Astrocyte of the spinal cord (primary cell): Measurements from ENCODE around the gene RAB13.
A peak's percentile ranks its signal among the peaks of the same experiment; 100 is the strongest.
"Not testable (repeated sequence)": the region's sequence is repeated elsewhere in the genome, so short reads cannot be mapped to it uniquely, and the experiment has no call there.

Experiments used
- DNase-seq: peaks from one replicate; pipeline ENCODE4 v3.0.0; 2011; ENCODE audit warnings: low read depth, low spot score
- H3K4me3 ChIP-seq: 2 replicates; pipeline ENCODE4 v1.5.1; 2011; ENCODE audit warnings: low read depth, mild to moderate bottlenecking, low read length, moderate library complexity
- in situ Hi-C: cut with HindIII; loops from 2 replicates; pipeline ENCODE4 v1.10.0; 2017; ENCODE audit warnings: low sequenced_read_pairs
- TF ChIP-seq, protein P1 (sequence below): IDR thresholded peaks from 2 replicates; pipeline ENCODE4 v1.5.1; 2012; ENCODE audit warnings: low read depth, mild to moderate bottlenecking, low read length, inconsistent platforms

The RAB13 gene

GRCh38 chr1:154006136-154006535 is 20.0 kb upstream of the RAB13 start:
- TF ChIP-seq, protein P1, sequence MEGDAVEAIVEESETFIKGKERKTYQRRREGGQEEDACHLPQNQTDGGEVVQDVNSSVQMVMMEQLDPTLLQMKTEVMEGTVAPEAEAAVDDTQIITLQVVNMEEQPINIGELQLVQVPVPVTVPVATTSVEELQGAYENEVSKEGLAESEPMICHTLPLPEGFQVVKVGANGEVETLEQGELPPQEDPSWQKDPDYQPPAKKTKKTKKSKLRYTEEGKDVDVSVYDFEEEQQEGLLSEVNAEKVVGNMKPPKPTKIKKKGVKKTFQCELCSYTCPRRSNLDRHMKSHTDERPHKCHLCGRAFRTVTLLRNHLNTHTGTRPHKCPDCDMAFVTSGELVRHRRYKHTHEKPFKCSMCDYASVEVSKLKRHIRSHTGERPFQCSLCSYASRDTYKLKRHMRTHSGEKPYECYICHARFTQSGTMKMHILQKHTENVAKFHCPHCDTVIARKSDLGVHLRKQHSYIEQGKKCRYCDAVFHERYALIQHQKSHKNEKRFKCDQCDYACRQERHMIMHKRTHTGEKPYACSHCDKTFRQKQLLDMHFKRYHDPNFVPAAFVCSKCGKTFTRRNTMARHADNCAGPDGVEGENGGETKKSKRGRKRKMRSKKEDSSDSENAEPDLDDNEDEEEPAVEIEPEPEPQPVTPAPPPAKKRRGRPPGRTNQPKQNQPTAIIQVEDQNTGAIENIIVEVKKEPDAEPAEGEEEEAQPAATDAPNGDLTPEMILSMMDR, result no peak
- peak; percentile 78 for DNase-seq
- H3K4me3 ChIP-seq, result no peak overlapping the region
- in situ Hi-C loops, result no loop called here

GRCh38 chr1:154000420-154000819 is 14.3 kb upstream of the RAB13 start:
- DNase-seq, result no peak
- in situ Hi-C loops, result no loop called here
- H3K4me3 ChIP-seq, result no peak overlapping the region
- TF ChIP-seq, protein P1, result no peak

- DNase-seq, in situ Hi-C loops, H3K4me3 ChIP-seq: not testable (repeated sequence)
These were observed 10.7 kb upstream of the RAB13 start for GRCh38 chr1:153996882-153997281.

GRCh38 chr1:153995640-153996039 is 9.5 kb upstream of the RAB13 start:
- TF ChIP-seq, protein P1, result no peak
- in situ Hi-C loops, result no loop called here
- no peak overlapping the region for H3K4me3 ChIP-seq
- DNase-seq, result no peak

DNA sequence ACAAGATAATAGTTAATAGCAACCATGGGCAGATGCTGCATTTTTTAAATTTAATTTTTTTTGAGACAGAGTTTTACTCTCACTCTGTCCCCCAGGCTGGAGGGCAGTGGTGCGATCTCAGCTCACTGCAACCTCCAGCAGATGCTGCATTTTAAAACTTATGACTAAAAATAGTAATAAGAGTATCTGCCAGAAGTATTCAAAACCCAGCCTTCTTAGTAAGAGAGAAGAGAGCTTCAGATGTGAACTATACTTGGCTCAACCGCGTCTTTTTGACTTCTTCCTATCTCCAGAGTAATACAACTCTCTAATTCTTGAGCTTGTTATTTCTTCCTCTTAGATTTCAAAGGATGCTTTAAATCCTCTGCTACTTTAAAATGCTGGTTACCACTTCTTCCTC is 9.1 kb upstream of the RAB13 start:
- H3K4me3 ChIP-seq, result no peak overlapping the region
- no peak for DNase-seq
- TF ChIP-seq, protein P1, result no peak
- in situ Hi-C loops, result no loop called here

- peak overlapping the region; percentile 88 for H3K4me3 ChIP-seq
- in situ Hi-C loops, result no loop called here
- DNase-seq, result no peak
- TF ChIP-seq, protein P1, result no peak
These were observed 5.7 kb upstream of the RAB13 start for GRCh38 chr1:153991806-153992205.

- in situ Hi-C loops, result no loop called here
- H3K4me3 ChIP-seq, result peak overlapping the region; percentile 88
- TF ChIP-seq, protein P1, result no peak
- DNase-seq, result no peak
These were observed 5.1 kb upstream of the RAB13 start for GRCh38 chr1:153991151-153991630.
